GM19043 (cell line): ENCODE measurements around the gene DNAH11.
"Not testable (repeated sequence)": the region's sequence is repeated elsewhere in the genome, so short reads cannot be mapped to it uniquely, and the experiment has no call there.

ENCODE experiments used
- ATAC-seq: cut with Tn5 transposase; IDR thresholded peaks from one replicate; pipeline ENCODE4 v1.9.1; 2021; ENCODE audit warnings: low read depth; ENCODE audit not compliant: unreplicated experiment

The DNAH11 gene

DNA sequence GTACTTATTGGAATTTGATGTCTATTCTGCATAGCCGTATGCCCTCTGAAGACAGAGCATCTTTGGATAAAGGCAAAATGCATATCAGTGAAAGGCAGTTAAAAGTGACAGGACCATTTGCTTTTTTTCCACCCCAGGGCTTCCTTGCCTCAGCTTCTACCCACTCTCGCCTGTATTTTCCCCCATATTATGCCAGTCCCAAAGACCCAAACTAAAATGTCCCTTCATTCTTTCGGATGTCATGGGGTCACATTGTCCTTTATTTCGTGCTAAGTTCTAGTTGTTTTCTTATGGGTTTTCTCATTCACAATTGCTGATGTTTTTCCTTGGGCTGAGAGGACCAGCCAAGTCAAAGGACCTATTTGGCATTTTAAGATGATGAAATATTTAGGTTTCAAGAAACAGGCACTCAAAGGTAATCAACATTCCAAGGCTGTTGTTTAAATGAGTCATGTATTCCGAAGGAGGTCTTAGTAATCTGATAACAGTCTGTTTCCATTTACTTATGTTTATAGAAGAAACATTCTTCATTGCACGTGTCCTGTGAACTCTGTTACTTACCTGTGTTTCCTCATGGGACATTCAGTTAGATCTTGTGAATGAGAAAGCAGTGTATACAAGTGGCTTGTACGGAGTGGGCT is 74.1 kb downstream of the DNAH11 start:
- no peak for ATAC-seq

DNA sequence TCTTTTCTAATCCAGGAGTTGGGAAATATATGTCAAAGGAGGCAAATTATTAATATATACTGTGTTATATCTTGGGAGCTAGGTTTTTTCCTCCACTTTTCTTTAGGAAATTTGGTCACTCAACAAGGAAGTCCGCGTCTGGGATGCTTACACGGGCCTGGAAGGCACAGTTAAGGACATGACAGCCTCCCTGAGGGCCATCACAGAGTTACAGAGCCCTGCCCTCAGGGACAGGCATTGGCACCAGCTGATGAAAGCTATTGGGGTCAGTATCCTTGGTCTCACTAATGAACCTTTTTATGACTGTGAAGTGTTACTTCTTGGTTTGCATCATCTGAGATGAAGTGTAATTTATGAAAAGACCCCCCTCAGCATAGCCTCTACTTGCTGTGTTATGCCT is 74.7 kb downstream of the DNAH11 start:
- ATAC-seq: no peak

DNA sequence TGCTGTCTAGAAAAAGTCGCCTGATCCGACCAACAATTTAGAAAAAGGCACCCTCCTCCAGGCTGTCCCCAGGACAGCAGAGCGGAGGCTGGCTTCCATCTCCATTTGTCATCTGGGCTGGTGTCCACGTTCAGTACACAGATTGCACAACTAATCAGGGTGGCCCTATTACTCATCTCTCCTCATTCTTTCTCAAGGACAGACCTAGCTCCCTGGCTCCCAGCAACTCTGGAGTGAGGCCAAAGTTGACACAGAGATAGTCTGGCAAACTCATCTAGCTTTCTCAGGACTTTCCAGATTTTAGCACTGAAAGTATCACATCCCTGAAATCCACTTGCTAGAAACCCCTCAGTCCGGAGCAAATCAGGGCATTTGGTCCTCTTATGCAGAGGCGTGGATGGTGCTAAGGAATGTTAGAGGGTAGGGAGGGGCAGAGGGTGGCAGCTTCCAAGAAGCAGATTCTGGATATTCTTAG is 75.1 kb downstream of the DNAH11 start:
- ATAC-seq: no peak

DNA sequence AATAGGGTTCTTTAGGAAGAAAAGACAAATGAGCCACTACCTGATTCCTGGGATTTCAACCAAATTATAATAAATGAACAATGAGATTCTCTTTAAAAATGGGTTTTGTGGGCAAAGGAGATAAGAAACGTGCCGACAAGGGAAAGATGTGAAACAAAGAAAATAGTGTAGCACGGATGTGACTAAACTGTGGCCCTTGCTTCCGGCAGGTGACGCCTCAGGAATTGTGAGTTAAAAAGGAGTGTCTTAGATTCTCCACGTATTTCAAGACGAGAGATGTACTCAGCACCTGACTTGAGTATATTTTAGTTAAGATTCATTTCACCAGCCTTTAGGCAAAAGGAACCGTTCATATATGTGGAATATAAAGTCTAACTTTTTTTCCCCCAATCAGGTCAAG is 75.9 kb downstream of the DNAH11 start:
- no peak for ATAC-seq

DNA sequence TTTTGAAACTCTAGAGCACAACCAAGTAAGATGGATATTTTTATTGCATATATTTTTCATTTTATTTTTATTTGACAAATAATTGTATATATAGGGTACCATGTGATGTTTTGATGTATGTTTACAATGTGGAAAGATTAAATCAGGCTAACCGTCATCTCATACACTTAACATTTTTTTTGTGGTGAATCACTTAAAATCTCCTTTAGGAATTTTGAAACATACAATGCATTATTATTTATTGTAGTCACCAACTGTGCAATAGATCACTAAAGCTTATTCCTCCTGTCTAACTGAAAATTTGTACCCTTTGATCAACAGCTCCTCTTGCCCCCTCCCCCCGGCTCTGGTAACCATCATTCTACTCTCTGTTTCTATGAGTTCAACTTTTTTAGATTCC is 77.2 kb downstream of the DNAH11 start:
- ATAC-seq: no peak

DNA sequence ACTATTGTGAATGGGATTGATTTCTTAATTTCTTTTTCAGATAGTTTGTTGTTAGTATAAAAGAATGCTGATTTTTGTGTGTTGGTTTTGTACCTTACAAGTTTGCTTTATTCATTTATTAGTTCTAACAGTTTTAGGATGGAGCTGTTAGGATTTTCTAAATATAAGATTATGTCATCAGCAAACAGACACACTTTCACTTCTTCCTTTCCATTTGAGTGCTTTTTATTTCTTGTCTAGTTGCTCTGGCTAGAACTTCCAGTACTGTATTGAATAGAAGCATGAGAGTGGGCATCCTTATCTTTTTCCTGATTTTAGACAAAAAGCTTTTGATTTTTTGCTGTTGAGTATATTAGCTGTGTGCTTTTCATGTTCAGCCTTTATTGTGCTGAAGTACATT is 81.5 kb downstream of the DNAH11 start:
- ATAC-seq: no peak

DNA sequence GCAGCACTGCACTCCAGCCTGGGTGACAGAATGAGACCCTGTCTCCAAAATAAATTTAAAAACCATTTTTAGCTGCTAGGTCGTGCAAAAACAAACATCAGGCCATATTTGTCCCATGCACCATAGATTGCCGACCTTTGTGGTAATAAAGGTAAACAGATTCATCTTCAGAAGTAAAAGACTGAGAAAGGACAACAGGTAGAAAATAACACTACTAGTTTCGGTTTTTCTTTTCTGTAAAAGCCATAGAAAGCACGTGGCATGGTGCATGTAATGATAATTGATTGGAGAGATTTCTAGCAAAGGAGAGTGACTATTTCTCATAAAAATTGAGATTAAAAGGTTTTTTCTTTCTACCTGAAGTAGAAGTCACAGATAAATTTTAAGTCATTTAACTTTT is 93.9 kb downstream of the DNAH11 start:
- ATAC-seq: no peak

DNA sequence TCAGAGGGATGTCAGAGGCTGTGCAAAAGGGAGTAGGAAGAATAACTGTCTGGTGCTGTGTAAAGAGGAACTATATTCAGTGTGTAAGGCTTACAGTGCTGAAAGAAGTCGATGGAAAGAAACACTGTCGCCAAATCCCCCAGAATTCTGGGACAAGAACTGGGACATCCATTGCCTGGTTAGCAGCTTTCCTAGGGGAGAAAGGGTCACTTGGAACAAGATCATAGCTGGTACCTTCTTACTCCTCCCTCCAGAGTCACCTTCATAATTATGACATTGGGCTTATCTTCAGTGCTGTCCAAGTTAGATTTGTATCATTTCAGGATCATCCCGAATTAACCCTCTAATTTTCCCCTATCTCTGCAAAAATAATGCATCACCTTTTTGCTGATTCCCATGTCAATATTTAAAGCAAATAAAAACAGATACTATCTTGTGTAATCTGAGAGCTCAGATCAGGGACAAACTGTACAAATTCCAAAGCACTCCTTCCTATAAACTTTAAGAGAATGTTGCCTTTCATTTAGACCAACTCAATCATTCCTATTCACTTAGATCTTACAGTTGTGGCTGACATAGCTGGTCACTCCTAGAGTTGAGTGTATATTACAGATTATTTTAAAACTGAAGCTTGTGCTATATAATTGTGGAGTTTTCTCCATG is 96.5 kb downstream of the DNAH11 start:
- no peak for ATAC-seq

DNA sequence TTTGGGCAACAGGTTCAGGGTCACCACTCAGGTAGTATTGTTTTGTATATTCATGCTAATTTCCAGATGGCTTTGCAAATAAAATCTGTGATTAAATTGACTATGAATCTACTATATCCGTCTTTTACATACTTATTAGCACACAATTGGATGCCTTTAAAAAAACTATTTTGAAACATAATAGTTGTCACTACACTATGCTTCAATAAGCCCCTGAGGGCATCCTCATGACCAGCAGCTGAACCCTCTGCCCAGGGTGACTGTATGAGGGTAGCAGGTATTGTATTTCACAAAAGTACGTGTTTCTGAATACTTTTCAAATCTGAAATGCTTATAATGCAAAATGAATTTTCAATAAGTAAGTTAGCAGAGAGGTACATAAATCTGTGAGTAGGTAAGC is 97.3 kb downstream of the DNAH11 start:
- no peak for ATAC-seq

DNA sequence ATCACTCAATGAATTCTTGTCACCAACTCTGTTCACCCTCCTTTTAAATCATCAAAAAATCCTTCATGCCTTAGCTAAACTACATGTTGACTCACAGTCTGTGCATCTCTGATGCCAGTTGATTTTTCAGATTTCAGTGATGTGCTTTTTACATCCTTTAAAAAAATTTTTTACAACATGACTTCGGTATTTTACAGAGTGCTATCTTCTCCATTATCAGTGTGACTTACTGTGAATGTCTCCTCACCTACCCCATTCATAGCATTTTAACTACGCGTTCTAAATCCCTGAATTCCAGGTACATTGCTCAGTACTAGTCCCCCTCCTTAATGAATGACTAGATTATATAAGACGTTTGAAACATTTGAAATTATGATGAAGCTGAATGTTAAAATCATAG is 98.7 kb downstream of the DNAH11 start:
- no peak for ATAC-seq

DNA sequence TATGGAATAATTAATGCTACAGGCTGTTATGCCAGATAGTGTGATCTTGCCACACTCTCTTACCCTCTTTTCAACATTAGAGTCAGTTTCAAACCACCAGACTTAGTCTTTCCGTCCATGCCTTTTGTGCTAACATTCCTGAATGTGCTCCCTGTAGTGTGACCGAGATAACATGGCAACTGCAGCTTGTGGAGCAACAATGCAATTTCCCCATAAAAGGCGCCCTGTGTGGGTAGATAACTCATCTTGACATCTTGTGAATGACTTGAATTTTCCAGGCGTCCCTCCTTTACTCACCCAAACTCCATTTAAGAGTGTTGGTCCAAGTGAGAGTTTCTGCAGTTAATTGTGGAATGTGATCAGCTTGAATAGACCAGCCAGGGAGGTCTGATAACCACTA is 99.6 kb downstream of the DNAH11 start:
- ATAC-seq: no peak

DNA sequence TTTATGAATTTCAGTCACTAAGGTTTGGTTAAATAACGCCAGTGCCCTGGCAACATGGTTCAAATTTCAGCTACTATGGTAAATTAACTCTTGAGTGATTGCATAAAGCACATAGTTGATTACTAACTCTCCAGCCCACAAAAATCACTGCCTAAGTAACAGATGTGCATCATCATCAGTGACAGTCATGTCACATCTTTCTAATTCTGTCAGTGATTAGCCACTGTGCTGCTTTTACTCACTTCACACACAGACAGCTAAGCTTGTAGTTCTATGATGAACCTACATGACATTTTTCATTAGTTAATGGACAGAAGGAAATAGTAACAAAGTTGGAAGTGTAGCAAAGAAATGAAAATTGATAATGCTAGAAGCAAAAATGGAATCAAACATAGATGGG is 108.9 kb downstream of the DNAH11 start:
- no peak for ATAC-seq

DNA sequence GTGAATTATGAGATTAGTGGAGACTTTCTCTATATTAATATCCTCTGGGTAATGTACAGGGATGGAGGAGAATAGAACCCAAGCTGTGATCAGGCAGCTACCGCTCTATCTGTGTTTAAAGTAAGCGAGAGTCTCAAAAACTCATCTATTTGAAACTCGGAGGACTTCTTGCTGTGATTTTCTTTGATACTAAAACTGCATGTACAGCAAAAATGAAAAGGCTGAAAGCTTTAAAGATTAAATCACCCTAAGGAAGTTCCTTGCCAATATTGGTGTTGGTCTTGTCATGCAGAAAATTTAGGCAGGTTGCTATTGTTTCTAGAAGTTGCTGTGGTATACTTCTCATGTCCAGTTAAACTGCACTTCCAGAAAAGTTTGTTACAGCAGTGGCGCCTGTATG is 110.8 kb downstream of the DNAH11 start:
- no peak for ATAC-seq

DNA sequence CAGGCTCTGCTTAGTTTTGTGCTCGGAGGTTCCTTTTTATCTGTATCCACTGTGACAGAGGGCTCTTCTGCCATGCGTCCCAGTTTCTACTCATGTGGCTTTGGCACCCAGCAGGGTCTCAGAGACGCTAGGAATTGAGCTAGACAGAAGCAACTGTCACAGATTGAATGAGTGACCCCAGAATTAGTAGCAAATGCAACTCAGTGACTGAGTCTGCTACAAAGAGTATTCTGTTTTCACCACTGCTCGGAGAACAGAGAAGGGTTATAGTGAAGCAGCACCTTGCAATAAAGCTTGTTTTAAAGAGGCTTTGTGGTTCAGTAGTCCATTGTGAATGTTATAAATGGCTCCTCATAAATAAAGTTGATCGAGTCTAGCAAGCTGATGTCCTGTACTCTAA is 113.2 kb downstream of the DNAH11 start:
- no peak for ATAC-seq

DNA sequence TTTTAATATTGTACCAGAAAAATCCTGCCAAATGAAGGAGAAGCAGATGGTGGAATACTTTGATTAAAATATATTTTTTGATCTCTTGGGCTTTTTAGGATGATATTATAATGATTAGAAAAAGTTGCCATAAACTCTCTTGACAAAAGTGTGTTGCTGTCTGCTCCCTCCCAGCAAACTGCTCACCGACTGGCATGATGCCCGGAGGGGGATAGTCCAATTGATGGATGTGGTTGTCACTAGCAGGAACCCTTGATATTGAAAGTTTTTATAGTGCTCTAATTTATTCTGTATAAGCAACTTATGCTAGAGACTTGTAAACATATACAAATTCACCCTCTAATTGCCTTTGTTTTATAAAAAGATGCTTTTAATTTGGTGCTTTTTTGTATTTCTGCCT is 114.0 kb downstream of the DNAH11 start:
- no peak for ATAC-seq

DNA sequence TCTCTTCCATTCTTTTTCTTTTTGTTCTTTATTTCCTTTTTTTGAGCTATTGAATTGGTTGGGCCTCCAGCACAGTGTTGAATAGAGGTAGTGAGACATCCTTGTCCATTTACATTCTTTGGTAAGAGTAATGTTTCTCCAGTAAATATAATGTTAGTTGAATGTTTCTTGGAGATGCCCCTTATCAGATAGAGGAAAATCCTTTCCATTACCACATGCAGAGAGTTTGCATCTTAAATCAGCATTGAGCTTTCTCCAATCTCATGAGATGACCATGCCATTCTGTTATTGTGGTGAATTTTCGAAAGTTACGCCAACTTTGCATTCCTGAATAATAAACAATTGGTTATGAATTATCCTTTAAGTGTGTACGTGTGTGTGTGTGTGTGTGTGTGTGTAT is 127.7 kb downstream of the DNAH11 start:
- ATAC-seq: no peak

DNA sequence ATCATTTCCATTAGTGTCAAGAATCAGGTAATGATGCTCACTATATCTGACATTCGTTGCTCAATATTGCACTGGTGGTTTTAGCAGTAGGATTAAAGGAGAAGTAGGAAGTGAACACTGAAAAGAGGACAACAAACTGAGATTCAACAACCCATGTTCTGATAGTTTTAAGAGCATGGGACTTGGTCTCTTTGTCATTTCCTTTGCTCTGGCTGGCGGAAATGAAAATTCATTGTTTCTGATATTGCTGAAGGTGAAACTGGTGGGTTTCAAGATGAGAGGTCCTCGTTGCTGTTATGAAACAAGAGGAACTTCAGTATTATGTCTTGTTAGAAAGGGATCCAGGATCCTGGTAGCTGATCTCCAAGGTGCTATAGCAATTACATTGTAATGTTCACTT is 129.0 kb downstream of the DNAH11 start:
- peak; percentile 65 for ATAC-seq

DNA sequence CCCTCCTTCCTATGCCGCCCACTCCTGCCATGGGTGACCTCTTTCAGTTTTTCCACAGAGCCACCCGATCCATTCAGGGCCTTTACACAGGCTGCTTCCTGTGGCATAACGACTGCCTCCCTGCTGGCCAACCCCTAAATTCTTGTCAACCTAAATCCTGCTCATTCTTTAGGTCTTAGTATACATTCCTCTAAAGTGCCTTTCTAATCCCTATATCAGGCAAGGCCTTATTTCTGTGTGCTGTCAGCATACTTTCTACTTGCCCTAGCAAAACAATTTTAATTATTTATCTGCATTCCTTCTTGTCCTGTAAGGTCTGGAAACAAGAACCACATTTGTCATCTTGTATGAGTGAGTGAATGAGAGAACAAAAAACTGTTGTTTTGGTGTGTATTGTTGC is 132.4 kb downstream of the DNAH11 start:
- ATAC-seq: no peak

DNA sequence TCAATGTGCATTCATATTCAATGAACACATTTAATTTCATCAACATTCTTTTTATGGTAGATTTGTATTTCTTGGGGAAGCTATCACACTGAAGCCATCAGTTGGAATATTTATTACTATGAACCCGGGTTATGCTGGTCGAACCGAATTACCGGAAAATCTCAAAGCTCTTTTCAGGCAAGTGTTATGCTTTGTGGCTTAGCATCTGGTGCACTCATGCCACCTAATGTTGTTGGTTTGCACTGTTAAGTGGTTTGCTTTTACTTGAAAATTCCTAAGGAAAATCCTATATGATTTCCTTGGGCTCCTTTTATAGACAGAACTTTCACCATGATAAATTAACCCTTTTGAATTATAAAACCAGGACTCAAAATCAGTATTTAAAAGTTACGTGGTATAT is 147.9 kb downstream of the DNAH11 start:
- ATAC-seq: no peak

DNA sequence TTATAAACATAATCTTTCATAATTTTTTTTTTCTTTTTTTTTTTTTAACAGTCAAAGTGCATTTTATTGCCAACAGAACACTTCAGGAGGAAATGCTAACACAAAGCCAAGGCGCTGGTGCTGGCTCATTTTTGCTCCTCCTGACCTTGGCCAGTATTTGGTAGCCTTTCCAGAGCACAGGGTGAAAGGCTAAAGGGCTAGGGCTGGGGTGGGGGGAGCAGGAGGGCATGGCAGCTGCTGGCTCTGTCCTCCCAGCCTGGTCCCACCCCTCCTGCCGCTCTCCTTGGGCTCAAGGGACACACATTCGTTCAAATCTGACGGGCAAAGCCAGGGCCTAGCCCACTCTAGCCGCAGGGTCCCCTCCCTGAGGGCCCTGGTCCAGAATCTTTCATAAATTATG is 148.3 kb downstream of the DNAH11 start:
- ATAC-seq: not testable (repeated sequence)

DNA sequence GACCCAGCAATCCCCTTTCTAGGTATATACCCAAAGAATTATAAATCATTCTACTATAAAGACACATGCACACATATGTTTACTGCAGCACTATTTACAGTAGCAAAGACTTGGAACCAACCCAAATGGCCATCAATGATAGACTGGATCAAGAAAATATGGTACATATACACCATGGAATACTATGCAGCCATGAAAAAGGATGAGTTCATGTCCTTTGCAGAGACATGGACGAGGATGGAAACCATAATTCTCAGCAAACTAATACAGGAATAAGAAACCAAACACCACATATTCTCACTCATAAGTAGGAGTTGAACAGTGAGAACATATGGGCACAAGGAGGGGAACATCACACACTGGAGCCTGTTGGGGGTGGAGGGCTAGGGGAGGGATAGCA is 157.7 kb downstream of the DNAH11 start:
- ATAC-seq: not testable (repeated sequence)

DNA sequence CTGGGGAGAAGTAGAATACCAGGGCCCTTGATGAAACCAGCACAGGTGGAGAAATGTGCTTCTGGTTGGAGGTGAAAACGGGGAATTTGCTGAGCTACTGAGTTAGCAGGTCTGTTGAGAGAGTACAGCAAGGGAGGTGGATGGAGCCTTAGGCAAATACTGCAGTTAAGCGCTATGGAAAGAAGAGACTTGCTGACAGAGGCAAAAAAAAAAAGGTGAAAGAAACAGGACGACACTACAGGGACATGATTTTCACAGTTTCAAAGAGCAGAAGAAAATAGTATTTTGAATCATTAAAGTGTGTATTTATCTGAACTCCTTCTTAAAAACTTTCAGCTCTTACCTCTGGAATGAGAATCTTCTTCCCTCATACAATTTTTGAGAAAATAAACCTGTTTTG is 159.5 kb downstream of the DNAH11 start:
- no peak for ATAC-seq

DNA sequence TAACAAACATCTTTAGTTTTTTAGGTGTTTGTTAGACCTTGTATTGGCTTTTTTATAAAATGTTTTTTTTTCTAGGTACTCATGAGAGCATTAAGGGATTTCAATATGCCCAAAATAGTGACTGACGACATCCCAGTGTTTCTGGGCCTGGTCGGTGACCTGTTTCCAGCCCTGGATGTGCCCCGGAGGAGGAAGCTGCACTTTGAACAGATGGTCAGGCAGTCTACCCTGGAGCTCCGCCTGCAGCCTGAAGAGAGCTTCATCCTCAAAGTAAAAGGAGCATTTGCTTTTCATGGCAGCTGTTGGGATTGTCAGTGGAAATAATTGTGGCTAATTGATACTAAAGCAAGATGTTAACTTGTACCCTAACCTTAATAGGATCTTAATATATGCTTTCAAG is 161.5 kb downstream of the DNAH11 start:
- ATAC-seq: no peak
